ENCODE data around the gene RASSF1.
A peak's percentile ranks its signal among the peaks of the same experiment; 100 is the strongest.

GRCh38 chr3:50347187-50347813 is 6.7 kb upstream of the RASSF1 start:
- TF ChIP-seq, protein P1, sequence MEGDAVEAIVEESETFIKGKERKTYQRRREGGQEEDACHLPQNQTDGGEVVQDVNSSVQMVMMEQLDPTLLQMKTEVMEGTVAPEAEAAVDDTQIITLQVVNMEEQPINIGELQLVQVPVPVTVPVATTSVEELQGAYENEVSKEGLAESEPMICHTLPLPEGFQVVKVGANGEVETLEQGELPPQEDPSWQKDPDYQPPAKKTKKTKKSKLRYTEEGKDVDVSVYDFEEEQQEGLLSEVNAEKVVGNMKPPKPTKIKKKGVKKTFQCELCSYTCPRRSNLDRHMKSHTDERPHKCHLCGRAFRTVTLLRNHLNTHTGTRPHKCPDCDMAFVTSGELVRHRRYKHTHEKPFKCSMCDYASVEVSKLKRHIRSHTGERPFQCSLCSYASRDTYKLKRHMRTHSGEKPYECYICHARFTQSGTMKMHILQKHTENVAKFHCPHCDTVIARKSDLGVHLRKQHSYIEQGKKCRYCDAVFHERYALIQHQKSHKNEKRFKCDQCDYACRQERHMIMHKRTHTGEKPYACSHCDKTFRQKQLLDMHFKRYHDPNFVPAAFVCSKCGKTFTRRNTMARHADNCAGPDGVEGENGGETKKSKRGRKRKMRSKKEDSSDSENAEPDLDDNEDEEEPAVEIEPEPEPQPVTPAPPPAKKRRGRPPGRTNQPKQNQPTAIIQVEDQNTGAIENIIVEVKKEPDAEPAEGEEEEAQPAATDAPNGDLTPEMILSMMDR (IDR thresholded peaks at IDR 0.05): peak; percentile 36 to 39
- no peak for TF ChIP-seq POLR2A (IDR thresholded peaks at IDR 0.05)
- no peak for TF ChIP-seq POLR2AphosphoS5 (IDR thresholded peaks at IDR 0.05)
- TF ChIP-seq EP300 (IDR thresholded peaks at IDR 0.05): no peak

Measured in suprapubic skin (tissue), 4 donors.